Testis (tissue), 3 donors: ENCODE results near the gene WSB2. TPM values are rescaled to one million over a fixed set of nuclear protein-coding genes. Genes with fewer than 3 reads are reported as not detected.

Experiments
- DNase-seq: peaks from one replicate; pipeline ENCODE4 v3.0.0-alpha.2; 2019
- H3K27ac ChIP-seq, 2 donors: fragments of 200-600 bp; sonication (generic); one replicate each; pipeline ENCODE4 v1.5.1; 2019
- H3K27me3 ChIP-seq: fragments of 200-600 bp; sonication (generic); one replicate; pipeline ENCODE4 v1.5.1; 2019
- H3K36me3 ChIP-seq: fragments of 200-600 bp; sonication (generic); one replicate; pipeline ENCODE4 v1.5.1; 2017; ENCODE audit warnings: low read depth; ENCODE audit errors: missing control alignments
- H3K4me1 ChIP-seq: fragments of 200-600 bp; sonication (generic); one replicate; pipeline ENCODE4 v1.5.1; 2019
- H3K4me3 ChIP-seq, 2 donors: fragments of 200-600 bp; sonication (generic); one replicate each; pipeline ENCODE4 v1.5.1; 2017 to 2019
- H3K9me3 ChIP-seq: fragments of 200-600 bp; sonication (generic); one replicate; pipeline ENCODE4 v1.5.1; 2017
- POLR2A ChIP-seq: fragments of 450-650 bp; IDR thresholded peaks from one replicate; pipeline ENCODE4 v1.6.1; 2017; ENCODE audit warnings: antibody characterized with exemption, mild to moderate bottlenecking, moderate library complexity
- WGBS, 2 donors: methylation state at CpG; one replicate each; pipeline ENCODE4 v1.1.5; 2018; 5-methylcytosine and 5-hydroxymethylcytosine counted together
- intact Hi-C: fragments of 100-400 bp; cut with DNase I; formaldehyde crosslinking; loops from one replicate; pipeline ENCODE4 v1.15.1; 2023; ENCODE audit warnings: low total_unique reads
- polyA plus RNA-seq: library from polyadenylated mRNA; stranded (reverse); fragments of 350-450 nt; fragmentation: Illumina TruSeq; extraction: RNeasy Lipid Tissue Mini Kit (QIAGEN cat#74804); gene quantifications from one replicate; pipeline ENCODE4 v1.2.3, GENCODE V29; 2014; ENCODE audit warnings: low read depth, low replicate concordance; ENCODE audit not compliant: insufficient read depth
- total RNA-seq, 2 donors: library from RNA; depleted of rRNA; stranded (reverse); fragments of >200 nt; gene quantifications; one replicate each; pipeline ENCODE4 v1.2.3, GENCODE V29; 2016
- TF ChIP-seq, protein P1 (sequence below), 3 experiments: fragments of 450-650 bp in 2 of 3; fragments of 200-600 bp in 1 of 3; sonication (generic) in 1 of 3; IDR thresholded peaks; one replicate each; pipeline ENCODE4 v1.5.1; 2016 to 2019; ENCODE audit warnings: antibody characterized with exemption in 3 of 3, mild to moderate bottlenecking in 2 of 3, moderate library complexity in 1 of 3

Gene WSB2
- total and polyA plus RNA-seq, 3 donors from 2014 or later: 54.5 to 81.6 (median 59.4) TPM

DNA sequence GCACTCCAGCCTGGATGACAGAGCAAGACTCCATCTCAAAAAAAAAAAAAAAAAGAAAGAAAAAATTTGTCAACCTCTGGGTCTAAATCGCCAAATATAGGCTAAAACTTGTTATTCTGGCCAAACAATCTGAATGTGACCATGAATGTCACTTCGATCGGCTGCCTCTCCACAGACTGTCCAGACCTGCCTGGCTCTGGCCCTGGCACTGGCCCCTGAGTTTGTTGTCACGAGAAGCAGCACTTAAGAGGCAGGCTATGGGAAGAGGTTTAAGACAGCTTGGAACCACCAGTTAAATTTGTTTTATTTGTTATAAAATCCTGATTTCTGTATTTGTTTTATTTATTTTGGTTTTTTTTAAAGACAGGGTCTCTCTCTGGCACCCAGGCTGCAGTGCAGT lies 14.5 kb downstream of the WSB2 start:
- Histone ChIP-seq H3K4me1 (peaks cover 8% of the 10 kb centered on the region), H3K27me3 (no peaks in the 10 kb centered on the region), H3K9me3 (no peaks in the 10 kb centered on the region), H3K27ac (no peak overlapping the region), H3K4me3 (no peak overlapping the region), H3K36me3 (no peaks in the 10 kb centered on the region)
- 89 to 90% methylated on average over 4 of the region's 4 CpGs for WGBS, 2 donors
- no peak for DNase-seq
- no peak for TF ChIP-seq POLR2A
- TF ChIP-seq, protein P1, sequence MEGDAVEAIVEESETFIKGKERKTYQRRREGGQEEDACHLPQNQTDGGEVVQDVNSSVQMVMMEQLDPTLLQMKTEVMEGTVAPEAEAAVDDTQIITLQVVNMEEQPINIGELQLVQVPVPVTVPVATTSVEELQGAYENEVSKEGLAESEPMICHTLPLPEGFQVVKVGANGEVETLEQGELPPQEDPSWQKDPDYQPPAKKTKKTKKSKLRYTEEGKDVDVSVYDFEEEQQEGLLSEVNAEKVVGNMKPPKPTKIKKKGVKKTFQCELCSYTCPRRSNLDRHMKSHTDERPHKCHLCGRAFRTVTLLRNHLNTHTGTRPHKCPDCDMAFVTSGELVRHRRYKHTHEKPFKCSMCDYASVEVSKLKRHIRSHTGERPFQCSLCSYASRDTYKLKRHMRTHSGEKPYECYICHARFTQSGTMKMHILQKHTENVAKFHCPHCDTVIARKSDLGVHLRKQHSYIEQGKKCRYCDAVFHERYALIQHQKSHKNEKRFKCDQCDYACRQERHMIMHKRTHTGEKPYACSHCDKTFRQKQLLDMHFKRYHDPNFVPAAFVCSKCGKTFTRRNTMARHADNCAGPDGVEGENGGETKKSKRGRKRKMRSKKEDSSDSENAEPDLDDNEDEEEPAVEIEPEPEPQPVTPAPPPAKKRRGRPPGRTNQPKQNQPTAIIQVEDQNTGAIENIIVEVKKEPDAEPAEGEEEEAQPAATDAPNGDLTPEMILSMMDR (IDR thresholded peaks at IDR 0.05): no peak
- intact Hi-C loops: no loop called here

DNA sequence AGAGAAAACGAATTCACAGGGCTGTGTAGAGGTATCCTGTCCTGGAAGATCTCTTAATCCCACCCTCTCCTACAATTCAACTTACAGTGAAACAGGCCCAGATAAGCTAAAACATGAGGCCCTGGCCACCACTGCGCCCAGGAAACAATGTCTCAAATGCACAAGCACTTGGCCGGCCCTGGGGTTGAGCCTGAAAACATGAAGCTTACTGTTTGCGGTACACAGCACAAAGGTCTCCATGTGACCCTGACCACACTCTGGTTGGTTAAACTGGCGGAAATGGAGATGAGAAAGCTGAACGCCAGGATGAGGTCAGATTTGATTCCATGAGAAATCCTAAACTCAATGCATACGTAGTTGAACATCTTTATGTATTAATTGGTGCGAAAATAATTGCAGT lies 16.4 kb downstream of the WSB2 start:
- 80 to 81% methylated on average over 8 of the region's 8 CpGs for WGBS, 2 donors
- no peak overlapping the region for H3K27ac ChIP-seq

DNA sequence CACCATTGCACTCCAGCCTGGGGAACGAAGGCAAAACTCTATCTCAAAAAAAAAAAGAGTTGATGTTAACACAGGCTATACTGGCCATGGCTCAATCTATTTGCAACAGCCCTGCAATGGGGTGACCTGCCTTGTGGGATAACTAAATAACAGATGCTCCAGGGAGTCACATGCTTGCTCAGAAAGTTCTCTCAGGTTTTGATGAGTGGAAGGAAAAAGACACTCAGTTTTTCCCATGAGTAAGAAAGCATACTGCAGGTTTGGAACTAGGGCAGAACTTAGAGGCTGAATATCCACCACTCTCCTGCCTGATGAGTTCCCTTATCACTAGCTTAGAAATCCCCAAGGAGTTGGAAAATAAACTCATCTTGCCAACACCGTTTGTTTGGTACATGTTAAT lies 16.9 kb downstream of the WSB2 start:
- Histone ChIP-seq H3K4me1 (peaks cover 8% of the 10 kb centered on the region), H3K4me3 (no peak overlapping the region), H3K27me3 (no peaks in the 10 kb centered on the region), H3K9me3 (no peaks in the 10 kb centered on the region), H3K27ac (no peak overlapping the region), H3K36me3 (no peaks in the 10 kb centered on the region)
- 47 to 58% methylated on average over 2 of the region's 2 CpGs for WGBS, 2 donors
- intact Hi-C loops: no loop called here
- DNase-seq: no peak
- TF ChIP-seq, protein P1 (IDR thresholded peaks at IDR 0.05): no peak
- no peak for TF ChIP-seq POLR2A

More for the DNA sequence above, 16.4 kb downstream of the WSB2 start:
- Histone ChIP-seq H3K4me1 (peaks cover 8% of the 10 kb centered on the region), H3K4me3 (no peak overlapping the region), H3K36me3 (no peaks in the 10 kb centered on the region), H3K9me3 (no peaks in the 10 kb centered on the region), H3K27me3 (no peaks in the 10 kb centered on the region)
- peak; percentile 75 for DNase-seq
- intact Hi-C loops: no loop called here
- TF ChIP-seq, protein P1 (IDR thresholded peaks at IDR 0.05): no peak
- TF ChIP-seq POLR2A: no peak

DNA sequence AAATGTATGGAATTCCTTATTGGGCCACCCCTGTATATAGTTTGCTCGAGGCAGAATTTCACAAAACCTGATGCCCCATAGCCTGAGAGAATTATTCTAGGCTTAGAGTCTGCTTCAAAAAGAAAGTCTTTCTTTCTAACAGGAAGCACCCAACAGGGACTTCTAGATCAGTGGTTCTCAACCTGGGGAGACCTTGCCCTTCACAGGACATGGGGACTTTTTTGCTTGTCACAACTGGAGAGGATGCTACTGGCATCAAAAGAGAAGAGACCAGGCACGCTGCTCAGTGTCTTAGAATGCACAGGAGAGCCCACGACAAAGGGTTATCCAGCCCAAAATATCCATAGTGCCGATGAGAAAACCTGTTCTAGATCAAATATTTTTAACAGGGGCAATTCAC lies 18.9 kb downstream of the WSB2 start:
- no peaks in the 10 kb centered on the region for H3K36me3 ChIP-seq
- 91 to 96% methylated on average over 4 of the region's 4 CpGs for WGBS, 2 donors
- TF ChIP-seq, protein P1 (IDR thresholded peaks at IDR 0.05): no peak
- H3K9me3 ChIP-seq: no peaks in the 10 kb centered on the region
- intact Hi-C loops: no loop called here
- H3K4me1 ChIP-seq: peaks cover 8% of the 10 kb centered on the region
- H3K4me3 ChIP-seq: no peak overlapping the region
- H3K27me3 ChIP-seq: no peaks in the 10 kb centered on the region
- DNase-seq: no peak
- H3K27ac ChIP-seq: no peak overlapping the region

DNA sequence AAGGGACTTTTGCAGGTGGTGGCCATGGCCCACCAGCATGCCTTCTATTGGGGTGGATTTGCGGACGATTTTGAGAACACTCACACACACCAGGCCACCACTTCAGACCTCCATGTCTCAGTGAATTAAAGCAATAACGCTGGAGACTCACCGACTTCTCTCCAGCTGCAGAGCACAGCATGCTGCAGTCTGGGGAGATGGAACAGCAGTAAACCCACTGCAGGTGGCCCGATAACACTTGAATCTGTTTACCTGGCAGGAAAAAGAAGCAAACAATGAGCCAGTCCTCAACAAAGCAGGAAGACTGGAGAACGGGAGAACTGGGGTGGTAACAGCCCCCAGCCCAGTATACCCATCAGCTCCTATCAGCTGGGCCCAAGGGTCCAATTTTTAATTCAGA lies 22.8 kb downstream of the WSB2 start:
- Histone ChIP-seq H3K4me3 (no peak overlapping the region), H3K27me3 (no peaks in the 10 kb centered on the region), H3K27ac (no peak overlapping the region), H3K36me3 (no peaks in the 10 kb centered on the region), H3K4me1 (no peaks in the 10 kb centered on the region), H3K9me3 (no peaks in the 10 kb centered on the region)
- TF ChIP-seq, protein P1 (IDR thresholded peaks at IDR 0.05): no peak
- no peak for TF ChIP-seq POLR2A
- DNase-seq: no peak
- 77 to 81% methylated on average over 6 of the region's 6 CpGs for WGBS, 2 donors
- intact Hi-C loops: no loop called here
